Esophagus (tissue), 2 donors: ENCODE measurements around the gene CFAP251. TPM values are rescaled to one million over a fixed set of nuclear protein-coding genes. Genes with fewer than 3 reads are reported as not detected.
A peak's percentile ranks its signal among the peaks of the same experiment; 100 is the strongest.

Source experiments
- H3K27ac ChIP-seq, 2 donors: one replicate each; pipeline ENCODE4 v1.5.1; 2013; ENCODE audit warnings: low read depth in 2 of 2, mild to moderate bottlenecking in 2 of 2, inconsistent platforms in 1 of 2, low read length in 1 of 2, moderate library complexity in 1 of 2
- H3K27me3 ChIP-seq, 2 donors: one replicate each; pipeline ENCODE4 v1.6.1; 2013; ENCODE audit warnings: low read length in 2 of 2, control low read depth in 1 of 2, mild to moderate bottlenecking in 1 of 2; ENCODE audit not compliant: insufficient read depth in 2 of 2, control insufficient read depth in 1 of 2
- H3K36me3 ChIP-seq, 2 donors: one replicate each; pipeline ENCODE4 v1.6.1; 2013; ENCODE audit warnings: low read length in 1 of 2; ENCODE audit not compliant: control insufficient read depth in 2 of 2, insufficient read depth in 2 of 2
- H3K4me1 ChIP-seq, 2 donors: one replicate each; pipeline ENCODE4 v1.6.1; 2013; ENCODE audit warnings: low read length in 1 of 2; ENCODE audit not compliant: control insufficient read depth in 2 of 2, insufficient read depth in 2 of 2
- H3K4me3 ChIP-seq, 2 donors: one replicate each; pipeline ENCODE4 v1.5.1; 2013; ENCODE audit warnings: low read length in 2 of 2, mild to moderate bottlenecking in 2 of 2, low read depth in 1 of 2, moderate library complexity in 1 of 2
- H3K9me3 ChIP-seq, 2 donors: one replicate each; pipeline ENCODE4 v1.6.1; 2013; ENCODE audit warnings: mild to moderate bottlenecking in 2 of 2, low read depth in 1 of 2, low read length in 1 of 2, moderate library complexity in 1 of 2; ENCODE audit not compliant: control insufficient read depth in 2 of 2, insufficient read depth in 1 of 2
- WGBS, 2 donors: extraction: QIAGEN DNeasy Blood & Tissue Kit; methylation state at CpG; one replicate each; pipeline ENCODE4 v1.1.7; 2013; 5-methylcytosine and 5-hydroxymethylcytosine counted together
- polyA plus RNA-seq, 2 donors: library from polyadenylated mRNA; stranded (reverse); fragments of 200-250 nt; gene quantifications; one replicate each; pipeline ENCODE4 v1.2.3, GENCODE V29; 2013
- donor health status: healthy with polysubstance abuse.
- donor health status: Bipolar disorder and iron deficiency.

The CFAP251 gene
- polyA plus RNA-seq, 2 donors: 0.33 to 0.42 TPM

DNA sequence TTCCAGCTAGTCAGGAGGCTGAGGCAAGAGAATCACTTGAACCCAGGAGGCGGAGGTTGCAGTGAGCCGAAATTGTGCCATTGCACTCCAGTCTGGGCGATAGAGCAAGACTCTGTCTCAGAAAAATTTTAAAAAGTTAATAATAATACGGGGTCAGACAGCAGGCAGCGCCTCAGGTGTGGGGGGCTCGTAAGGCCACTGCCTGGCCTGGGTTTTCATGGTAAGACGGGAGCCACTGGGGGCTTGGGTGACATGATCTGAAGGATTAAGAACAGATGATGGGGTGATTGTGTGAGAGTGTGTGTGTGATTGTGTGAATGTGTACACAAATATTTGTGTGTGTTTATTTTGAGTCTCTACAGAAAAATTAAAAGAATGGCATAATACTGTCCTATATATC lies 126.9 kb downstream of the CFAP251 start:
- Histone ChIP-seq H3K36me3 (peaks cover 0 to 5% of the 10 kb centered on the region in 2 donors), H3K27ac (no peak overlapping the region), H3K27me3 (no peaks in the 10 kb centered on the region), H3K9me3 (no peaks in the 10 kb centered on the region), H3K4me1 (no peaks in the 10 kb centered on the region), H3K4me3 (no peak overlapping the region)
- 98% methylated on average over 7 of the region's 7 CpGs for WGBS, 2 donors

DNA sequence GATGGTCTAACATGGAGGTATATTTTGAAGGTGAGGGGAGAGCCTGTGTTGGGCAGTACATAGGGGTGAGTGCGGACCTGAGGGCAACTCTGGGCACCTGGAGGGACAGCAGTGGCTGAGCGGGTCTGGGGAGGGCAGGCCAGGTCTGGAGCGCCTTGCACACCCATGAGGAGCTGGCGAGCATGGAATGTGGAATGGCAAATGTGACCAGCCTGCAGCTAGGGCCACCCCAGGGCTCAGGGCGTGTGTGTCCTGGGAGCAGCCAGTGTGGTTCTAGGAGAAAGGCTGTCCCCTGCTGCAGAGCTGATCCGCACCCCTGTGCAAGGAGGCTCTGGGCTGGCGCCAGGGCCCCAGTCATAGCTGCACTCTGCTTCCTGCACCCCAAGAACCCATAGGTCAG lies 127.8 kb downstream of the CFAP251 start:
- WGBS, 2 donors: 92 to 95% methylated on average over 7 of the region's 7 CpGs
- H3K27ac ChIP-seq: no peak overlapping the region

DNA sequence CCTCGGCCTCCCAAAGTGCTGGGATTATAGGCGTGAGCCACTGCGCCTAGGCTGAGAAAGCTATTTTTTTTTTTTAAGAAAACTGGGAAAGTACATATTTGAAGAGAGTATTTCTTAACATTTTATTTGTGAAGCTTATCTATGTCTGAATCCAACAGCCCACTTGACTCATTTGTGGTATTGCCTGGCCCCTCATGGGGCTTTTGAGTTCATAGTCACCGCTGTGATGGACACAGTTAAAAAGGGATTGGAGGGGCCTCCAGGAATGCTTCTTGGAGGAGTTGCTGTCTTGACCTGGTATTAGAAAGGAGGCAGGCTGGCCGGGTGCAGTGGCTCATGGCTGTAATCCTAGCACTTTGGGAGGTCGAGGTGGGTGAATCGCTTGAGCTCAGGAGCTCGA lies 129.8 kb downstream of the CFAP251 start:
- no peaks in the 10 kb centered on the region for H3K27me3 ChIP-seq
- H3K4me1 ChIP-seq: no peaks in the 10 kb centered on the region
- H3K4me3 ChIP-seq: no peak overlapping the region
- H3K9me3 ChIP-seq: no peaks in the 10 kb centered on the region
- H3K27ac ChIP-seq: no peak overlapping the region
- WGBS, 2 donors: 94 to 95% methylated on average over 8 of the region's 8 CpGs
- peaks cover 0 to 5% of the 10 kb centered on the region in 2 donors for H3K36me3 ChIP-seq

More for the DNA sequence above, 127.8 kb downstream of the CFAP251 start:
- Histone ChIP-seq H3K27me3 (no peaks in the 10 kb centered on the region), H3K4me3 (no peak overlapping the region), H3K4me1 (no peaks in the 10 kb centered on the region), H3K9me3 (no peaks in the 10 kb centered on the region), H3K36me3 (peaks cover 0 to 5% of the 10 kb centered on the region in 2 donors)

DNA sequence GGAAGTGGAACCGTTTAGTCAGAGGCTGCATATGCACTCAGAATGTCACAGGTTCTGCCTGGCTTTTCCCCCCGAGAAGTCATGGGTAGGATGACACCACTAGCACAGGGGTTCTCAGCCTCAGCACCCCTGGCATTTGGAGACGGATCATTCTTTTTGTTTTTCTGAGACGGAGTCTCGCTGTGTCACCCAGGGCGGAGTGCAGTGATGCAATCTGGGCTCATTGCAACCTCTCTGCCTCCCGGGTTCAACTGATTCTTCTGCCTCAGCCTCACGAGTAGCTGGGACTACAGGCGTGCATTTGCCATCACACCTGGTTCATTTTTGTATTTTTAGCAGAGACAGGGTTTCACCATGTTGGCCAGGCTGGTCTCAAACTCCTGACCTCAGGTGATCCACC lies 131.4 kb downstream of the CFAP251 start:
- Histone ChIP-seq H3K27ac (no peak overlapping the region), H3K4me1 (no peaks in the 10 kb centered on the region), H3K36me3 (peaks cover 0 to 3% of the 10 kb centered on the region in 2 donors), H3K27me3 (no peaks in the 10 kb centered on the region), H3K4me3 (no peak overlapping the region), H3K9me3 (no peaks in the 10 kb centered on the region)
- whole genome bisulfite sequencing, 2 donors: 80 to 81% methylated on average over 9 of the region's 9 CpGs

DNA sequence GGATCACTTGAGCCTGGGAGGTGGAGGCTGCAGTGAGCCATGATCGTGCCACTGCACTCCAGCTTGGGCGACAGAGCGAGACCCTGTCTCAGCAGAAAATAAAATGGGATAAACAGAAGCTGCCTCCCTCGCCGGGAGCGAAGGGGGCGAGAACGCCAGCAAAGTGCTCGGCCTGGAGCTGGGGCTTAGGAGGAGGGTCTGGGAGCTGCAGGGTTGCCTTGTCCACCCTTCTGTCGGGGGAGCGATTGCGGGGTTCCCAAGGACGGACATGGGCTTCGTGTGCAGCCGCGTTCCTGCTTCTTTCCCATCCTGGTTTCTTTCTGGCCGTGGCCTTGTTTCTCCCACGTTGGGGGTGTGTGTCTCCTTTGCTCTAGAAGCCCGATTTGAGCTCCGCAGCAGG lies 132.3 kb downstream of the CFAP251 start:
- Histone ChIP-seq H3K27me3 (no peaks in the 10 kb centered on the region), H3K4me1 (no peaks in the 10 kb centered on the region), H3K36me3 (peaks cover 0 to 5% of the 10 kb centered on the region in 2 donors), H3K4me3 (no peak overlapping the region), H3K27ac (no peak overlapping the region), H3K9me3 (no peaks in the 10 kb centered on the region)
- WGBS, 2 donors: 86% methylated on average over 20 of the region's 20 CpGs

DNA sequence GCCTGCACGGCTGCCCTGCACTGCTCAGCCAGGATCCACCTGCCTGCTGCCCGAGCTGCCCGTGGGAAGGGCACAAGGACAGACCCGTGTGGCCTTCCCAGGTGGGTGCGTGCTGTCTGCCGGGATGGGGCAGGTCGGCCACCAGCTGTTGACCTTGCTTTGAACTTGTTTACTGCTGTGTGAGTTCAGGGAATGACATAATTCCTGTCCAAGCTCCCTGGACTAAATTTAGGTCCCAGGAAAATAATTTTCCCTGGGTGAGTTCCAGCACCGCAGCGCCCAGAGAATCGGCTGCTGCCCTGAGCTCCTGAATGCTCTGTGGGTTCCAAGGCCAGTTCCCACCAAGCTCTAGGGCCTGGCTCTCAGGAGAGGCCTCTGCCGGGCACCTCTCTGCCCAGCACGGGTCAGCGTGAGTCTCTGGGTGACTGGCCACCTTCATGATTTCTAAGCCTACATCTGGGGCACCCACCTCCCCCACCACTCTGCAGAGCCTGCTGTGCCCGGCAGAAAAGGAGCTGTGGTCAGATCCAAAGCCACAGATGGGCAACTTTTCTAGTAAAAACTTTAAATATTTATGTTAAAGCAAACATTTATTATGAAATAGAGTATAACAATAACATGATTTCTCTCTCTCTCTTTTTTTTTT lies 133.0 kb downstream of the CFAP251 start:
- no peak overlapping the region for H3K4me3 ChIP-seq
- H3K9me3 ChIP-seq: no peaks in the 10 kb centered on the region
- 42 to 53% methylated on average over 14 of the region's 14 CpGs for WGBS, 2 donors
- no peaks in the 10 kb centered on the region for H3K27me3 ChIP-seq
- H3K27ac ChIP-seq: peak overlapping the region in 1 of 2 donors; percentile 38
- H3K4me1 ChIP-seq: no peaks in the 10 kb centered on the region
- peaks cover 0 to 3% of the 10 kb centered on the region in 2 donors for H3K36me3 ChIP-seq

DNA sequence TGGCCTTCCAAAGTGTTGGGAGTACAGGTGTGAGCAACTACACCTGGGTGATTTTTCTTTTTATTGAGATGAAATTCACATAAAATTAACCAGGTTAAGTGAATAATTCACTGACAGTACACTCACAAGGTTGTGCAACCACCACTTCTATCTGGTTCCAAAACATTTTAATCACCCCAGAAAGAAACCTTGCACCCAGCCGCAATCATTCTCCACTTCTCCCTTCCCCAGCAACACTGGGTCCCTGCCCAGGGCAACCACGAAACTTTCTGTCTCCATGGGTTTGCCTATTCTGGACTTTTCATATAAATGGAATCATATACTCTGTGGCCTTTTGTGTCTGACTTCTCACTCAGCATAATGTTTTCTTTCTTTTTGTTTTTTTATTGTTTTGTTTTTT lies 133.9 kb downstream of the CFAP251 start:
- Histone ChIP-seq H3K36me3 (peaks cover 0 to 3% of the 10 kb centered on the region in 2 donors), H3K27me3 (no peaks in the 10 kb centered on the region), H3K9me3 (no peaks in the 10 kb centered on the region), H3K4me3 (no peak overlapping the region), H3K4me1 (no peaks in the 10 kb centered on the region), H3K27ac (no peak overlapping the region)
- WGBS, 2 donors: 69 to 79% methylated on average over 2 of the region's 2 CpGs

Other genes with a start within 250 kb of the CFAP251 start
- gene MORN3, start 248.9 kb upstream of the CFAP251 start, polyA plus RNA-seq: under 1 TPM; 0.12 to 0.13 TPM
- 1 to 10 TPM; 1.9 to 5.1 TPM for gene TMEM120B, start 205.8 kb upstream of the CFAP251 start, polyA plus RNA-seq
- 1 to 10 TPM; 5.8 to 6.4 TPM for gene RHOF, start 124.9 kb upstream of the CFAP251 start, polyA plus RNA-seq
- gene SETD1B, start 114.6 kb upstream of the CFAP251 start, polyA plus RNA-seq: 10 to 100 TPM in 1 of 2 donors, 1 to 10 TPM in 1; 7.7 to 12.8 TPM
- under 1 TPM; 0.29 to 0.31 TPM for gene HPD, start 59.7 kb upstream of the CFAP251 start, polyA plus RNA-seq
- gene PSMD9, start 29.8 kb upstream of the CFAP251 start, polyA plus RNA-seq: 10 to 100 TPM; 18.3 to 88.2 TPM
- 1 to 10 TPM; 1.0 to 2.1 TPM for gene BCL7A, start 103.3 kb downstream of the CFAP251 start, polyA plus RNA-seq
- 10 to 100 TPM in 1 of 2 donors, 1 to 10 TPM in 1; 8.2 to 18.0 TPM for gene MLXIP, start 160.2 kb downstream of the CFAP251 start, polyA plus RNA-seq